Measurements from ENCODE around the gene ZNF154. TPM values are rescaled to one million over a fixed set of nuclear protein-coding genes. Genes with fewer than 3 reads are reported as not detected.
"Not testable (repeated sequence)": the region's sequence is repeated elsewhere in the genome, so short reads cannot be mapped to it uniquely, and the experiment has no call there.

The ZNF154 gene
- total RNA-seq, 1 experiment from 2014 or later: 20.0 TPM

GRCh38 chr19:57746580-57747471 lies 37.8 kb upstream of the ZNF154 start, which contains the start of gene ZNF776 (continued):
- TF ChIP-seq AR (CRISPR knock-in tag; IDR thresholded peaks at IDR 0.05): no peak
- TF ChIP-seq PRDM15 (CRISPR knock-in tag; IDR thresholded peaks at IDR 0.05): peak; percentile 33; the same call in 1 of the 2 replicates

- POLR2A ChIA-PET; ATAC-seq; DNase-seq (ENCODE audit: low spot score); H3K4me3 Mint-ChIP-seq; H3K27ac Mint-ChIP-seq; H3K9me3 Mint-ChIP-seq; H3K36me3 Mint-ChIP-seq; H3K4me1 Mint-ChIP-seq: not testable (repeated sequence)
- CTCF ChIA-PET: interaction anchor here (1.2 to 1.5 kb wide), 4 partner anchors 8 to 80 kb away, joined by 3 to 8 read pairs (median 4); partner anchors contain the start of genes ZNF154 and ZNF776
- H3K27me3 Mint-ChIP-seq (ENCODE audit: low read depth): peaks cover 45% of the 10 kb centered on the region
These were observed 29.8 kb upstream of the ZNF154 start for GRCh38 chr19:57738770-57739169.

- DNase-seq (ENCODE audit: low spot score): peak; percentile 78
- peaks cover 49% of the 10 kb centered on the region for H3K27me3 Mint-ChIP-seq (ENCODE audit: low read depth)
- CTCF ChIA-PET: interaction anchor here (0.5 to 1.5 kb wide), 6 partner anchors 9 to 728 kb away, joined by 3 to 8 read pairs (median 4); partner anchors contain the start of genes ZNF154, ZNF671 and ZNF776
- POLR2A ChIA-PET, H3K9me3 Mint-ChIP-seq, H3K4me3 Mint-ChIP-seq, H3K4me1 Mint-ChIP-seq, H3K27ac Mint-ChIP-seq, H3K36me3 Mint-ChIP-seq: not testable (repeated sequence)
- ATAC-seq: peak; percentile 84
- TF ChIP-seq CTCF (IDR thresholded peaks at IDR 0.05): peak; percentile 70
These were observed 29.3 kb upstream of the ZNF154 start for GRCh38 chr19:57738320-57738719.

- Mint-ChIP-seq H3K4me1 (peaks cover 14% of the 10 kb centered on the region), H3K27ac (no peak overlapping the region), H3K9me3 (peaks cover 9% of the 10 kb centered on the region; the same call in 1 of the 2 replicates), H3K36me3 (peaks cover 36% of the 10 kb centered on the region), H3K27me3 (ENCODE audit: low read depth) (peaks cover 23% of the 10 kb centered on the region; the same call in 1 of the 2 replicates), H3K4me3 (no peak overlapping the region)
- ATAC-seq (no peak), DNase-seq (ENCODE audit: low spot score) (no peak)
- ChIA-PET CTCF (no interaction called here), POLR2A (no interaction called here)
- no peak for TF ChIP-seq CREB1 (CRISPR knock-in tag; IDR thresholded peaks at IDR 0.05)
- no peak for TF ChIP-seq RORB (CRISPR knock-in tag; IDR thresholded peaks at IDR 0.05)
- no peak for TF ChIP-seq OVOL2 (CRISPR knock-in tag; IDR thresholded peaks at IDR 0.05; ENCODE audit: borderline replicate concordance)
- no peak for TF ChIP-seq FOXJ3 (CRISPR knock-in tag; IDR thresholded peaks at IDR 0.05; ENCODE audit: borderline replicate concordance)
- no peak for TF ChIP-seq PRDM15 (CRISPR knock-in tag; IDR thresholded peaks at IDR 0.05)
- no peak for TF ChIP-seq NFE2L1 (CRISPR knock-in tag; IDR thresholded peaks at IDR 0.05)
- TF ChIP-seq MYBL2 (CRISPR knock-in tag; IDR thresholded peaks at IDR 0.05): no peak
- TF ChIP-seq ZNF423 (CRISPR knock-in tag; IDR thresholded peaks at IDR 0.05): no peak
- no peak for TF ChIP-seq MLX (CRISPR knock-in tag; IDR thresholded peaks at IDR 0.05)
- TF ChIP-seq ELF4 (CRISPR knock-in tag; IDR thresholded peaks at IDR 0.05; ENCODE audit: low read depth): no peak
- no peak for TF ChIP-seq ATF6 (CRISPR knock-in tag; IDR thresholded peaks at IDR 0.05)
These were observed 11.9 kb upstream of the ZNF154 start for GRCh38 chr19:57720878-57721277.
